NAMALWA (cell line): ENCODE measurements around the gene PARD6G.

ENCODE experiments used
- DNase-seq: peaks from one replicate; pipeline ENCODE4 v3.0.0-alpha.2; 2015; ENCODE audit warnings: low spot score

The PARD6G gene

DNA sequence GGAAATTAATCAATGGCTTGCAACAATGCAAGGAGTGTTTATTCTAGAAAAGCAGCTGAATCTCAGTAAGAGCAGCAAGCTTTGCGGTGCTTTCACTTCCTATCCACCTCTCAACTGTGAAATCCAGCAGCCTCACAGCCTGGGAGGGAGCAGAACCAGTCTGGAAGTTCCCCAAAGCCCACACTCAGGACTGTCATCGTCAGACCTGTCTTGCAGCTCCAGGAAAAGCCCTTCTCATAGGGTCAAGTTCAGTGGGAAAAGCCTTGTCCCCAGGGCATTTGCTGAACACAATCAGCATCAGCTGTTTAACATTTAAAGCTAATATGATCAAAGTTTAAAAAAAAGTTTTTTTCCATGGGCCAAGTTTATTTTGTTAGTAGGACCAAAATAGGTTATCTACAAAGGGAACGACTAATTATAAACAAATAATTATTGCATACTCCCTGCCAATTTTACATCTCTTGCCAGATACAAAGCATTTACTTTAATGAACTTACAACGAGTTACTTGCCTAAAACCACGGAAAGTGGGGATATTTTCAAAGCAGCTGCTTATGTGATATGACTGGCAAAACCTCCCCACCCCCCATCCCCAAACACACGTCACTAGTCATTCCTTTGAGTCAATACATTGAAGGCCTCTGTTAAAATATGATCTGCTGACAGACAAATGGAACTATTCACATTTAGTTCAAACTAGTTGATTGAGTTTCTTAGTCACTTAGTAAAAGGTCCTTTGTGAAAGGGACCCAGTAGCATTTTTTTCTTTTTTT lies 36.8 kb downstream of the PARD6G start:
- peak; percentile 5 for DNase-seq

GRCh38 chr18:80208620-80209019 lies 38.7 kb downstream of the PARD6G start:
- no peak for DNase-seq

- DNase-seq = no peak
These were observed 42.0 kb downstream of the PARD6G start for GRCh38 chr18:80205294-80205693.

DNA sequence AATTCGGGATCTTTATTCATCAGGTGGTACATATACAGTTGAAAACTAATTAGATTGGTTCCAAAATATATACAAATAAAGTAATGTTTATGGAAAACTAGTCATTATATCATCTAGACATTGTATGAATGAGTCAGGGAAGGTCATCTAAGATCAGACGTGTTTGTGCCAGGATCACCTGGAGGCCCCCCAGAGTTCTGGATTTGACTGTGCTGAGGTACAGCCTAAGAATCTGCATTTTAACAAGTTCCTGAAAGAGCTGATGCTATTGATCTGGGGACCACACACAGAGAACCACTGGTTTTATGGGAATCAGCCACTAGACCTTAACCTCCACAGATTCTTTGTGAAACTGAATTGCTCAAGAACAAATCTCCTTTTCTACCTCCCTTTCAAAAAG lies 43.2 kb downstream of the PARD6G start:
- no peak for DNase-seq

- DNase-seq = no peak
These were observed 44.1 kb downstream of the PARD6G start for GRCh38 chr18:80203249-80203648.

DNA sequence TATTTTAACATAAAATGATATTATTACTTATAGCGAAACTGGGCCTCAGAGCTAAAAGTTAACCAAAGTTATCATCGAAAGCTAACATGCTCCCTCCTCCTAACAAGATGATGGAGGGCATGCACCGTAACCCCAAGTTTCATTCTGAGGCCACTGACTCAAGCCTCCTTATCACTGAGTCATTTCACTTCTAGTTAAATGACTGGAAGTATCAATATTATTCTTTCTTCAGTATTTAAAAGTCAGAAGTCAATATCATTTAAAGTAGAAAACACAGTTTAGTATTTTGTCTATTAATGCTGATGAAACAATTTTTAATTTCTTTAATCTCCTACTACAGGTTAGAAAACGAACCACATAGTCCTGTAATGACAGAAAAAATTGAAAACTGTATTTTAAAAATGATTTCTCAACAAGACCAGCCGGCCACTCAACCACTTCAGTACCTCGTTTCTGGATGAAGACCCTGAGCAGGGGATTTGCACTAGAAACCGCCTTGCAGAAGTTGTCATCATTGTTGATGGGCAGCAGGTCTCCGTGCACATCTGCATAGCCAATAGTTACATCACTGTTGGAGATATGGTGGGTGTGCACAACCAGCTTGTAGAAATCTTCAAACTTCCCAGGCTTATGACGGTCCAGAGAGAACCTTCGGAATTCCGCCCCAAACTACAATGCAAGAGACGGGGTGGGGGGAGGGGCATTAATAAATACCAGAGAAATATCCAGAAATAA lies 44.9 kb downstream of the PARD6G start:
- no peak for DNase-seq

DNA sequence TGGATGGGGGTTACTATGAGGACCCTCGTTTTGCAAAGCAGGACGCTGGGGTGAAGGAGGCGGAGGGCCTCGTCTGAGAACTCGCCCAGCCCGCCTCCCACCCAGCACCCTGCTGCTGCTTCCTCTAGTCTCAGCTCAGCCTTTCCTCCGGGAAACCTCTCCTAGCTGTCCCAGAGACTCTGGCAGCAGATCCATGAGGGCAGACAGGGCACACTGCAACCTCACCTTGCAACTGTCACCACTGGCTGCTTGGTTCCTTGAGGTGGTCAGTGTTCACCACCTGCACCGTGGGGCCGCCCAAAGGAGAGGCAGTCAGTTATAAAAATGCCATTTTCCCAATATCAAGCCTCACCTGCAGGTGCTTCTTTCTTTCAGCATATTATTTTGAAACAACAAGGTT lies 45.6 kb downstream of the PARD6G start:
- no peak for DNase-seq

DNA sequence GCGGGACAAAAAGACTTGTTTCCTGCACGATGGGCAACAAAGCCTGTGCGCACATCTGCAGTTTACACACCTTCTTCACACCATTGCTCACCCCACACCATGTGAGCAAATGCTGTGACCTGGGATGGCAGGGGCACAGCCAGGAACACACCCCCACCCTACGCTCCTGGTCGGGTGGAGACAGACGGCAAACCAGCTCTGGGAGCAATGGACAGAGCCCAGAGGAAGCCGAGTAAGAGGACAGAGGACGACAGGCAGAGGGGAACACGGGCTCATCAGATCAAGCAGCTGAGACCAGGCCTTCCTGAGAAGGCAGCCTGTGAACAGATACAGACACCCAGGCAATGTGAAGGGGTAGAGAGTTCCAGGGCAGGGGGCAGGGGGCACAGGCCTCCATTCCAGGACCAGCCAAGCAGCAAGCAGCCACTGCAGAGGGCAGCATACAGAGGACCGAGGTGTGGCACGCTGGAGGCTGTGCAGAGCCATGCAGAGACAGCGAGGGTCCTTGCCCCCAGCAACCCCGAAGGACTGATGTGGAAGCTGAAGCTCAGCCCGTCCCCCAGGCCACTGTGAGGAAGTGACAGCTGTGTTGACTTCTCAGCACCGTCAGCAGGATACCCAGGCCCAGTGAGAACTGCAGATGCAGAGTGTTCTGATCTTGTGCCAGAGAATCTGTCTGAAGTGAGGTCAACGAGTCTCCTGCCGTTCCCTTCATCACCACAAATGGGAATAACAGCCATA lies 46.2 kb downstream of the PARD6G start:
- no peak for DNase-seq

DNA sequence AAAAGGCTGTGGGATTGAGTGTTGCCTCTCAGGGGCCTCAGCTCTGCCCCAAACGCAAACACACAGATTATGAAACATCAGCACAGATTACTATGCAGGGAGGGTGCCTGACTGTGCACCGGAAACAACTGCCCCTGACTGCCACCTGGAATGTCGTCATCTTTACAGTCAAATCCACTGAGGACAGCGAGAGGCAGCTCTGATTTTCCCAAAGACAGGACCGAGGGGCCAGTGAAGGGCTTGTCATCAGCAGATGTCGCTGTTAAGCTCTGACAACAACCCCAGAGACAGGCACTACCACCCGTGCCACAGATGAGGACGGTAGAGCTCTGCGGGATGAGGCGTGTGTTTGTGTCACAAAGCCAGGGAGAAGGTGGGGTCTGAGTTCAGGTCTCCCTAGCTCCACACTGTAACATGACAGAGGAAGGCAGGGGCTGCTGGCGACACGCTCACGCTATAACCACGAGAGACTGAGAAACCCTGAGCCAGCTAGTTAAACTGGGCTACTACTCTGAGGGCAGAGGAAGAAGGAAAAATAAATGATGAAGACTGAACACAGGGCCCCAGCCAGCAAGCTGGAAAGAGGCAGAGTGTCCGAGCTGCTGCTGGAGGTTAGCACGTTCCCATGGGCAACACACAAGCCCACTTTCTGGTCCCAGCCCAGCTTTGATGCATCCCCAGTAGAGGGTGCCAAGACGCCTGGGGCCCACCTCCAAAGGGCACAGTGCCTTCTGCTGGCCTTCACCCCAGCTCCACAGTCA lies 47.0 kb downstream of the PARD6G start:
- no peak for DNase-seq

DNA sequence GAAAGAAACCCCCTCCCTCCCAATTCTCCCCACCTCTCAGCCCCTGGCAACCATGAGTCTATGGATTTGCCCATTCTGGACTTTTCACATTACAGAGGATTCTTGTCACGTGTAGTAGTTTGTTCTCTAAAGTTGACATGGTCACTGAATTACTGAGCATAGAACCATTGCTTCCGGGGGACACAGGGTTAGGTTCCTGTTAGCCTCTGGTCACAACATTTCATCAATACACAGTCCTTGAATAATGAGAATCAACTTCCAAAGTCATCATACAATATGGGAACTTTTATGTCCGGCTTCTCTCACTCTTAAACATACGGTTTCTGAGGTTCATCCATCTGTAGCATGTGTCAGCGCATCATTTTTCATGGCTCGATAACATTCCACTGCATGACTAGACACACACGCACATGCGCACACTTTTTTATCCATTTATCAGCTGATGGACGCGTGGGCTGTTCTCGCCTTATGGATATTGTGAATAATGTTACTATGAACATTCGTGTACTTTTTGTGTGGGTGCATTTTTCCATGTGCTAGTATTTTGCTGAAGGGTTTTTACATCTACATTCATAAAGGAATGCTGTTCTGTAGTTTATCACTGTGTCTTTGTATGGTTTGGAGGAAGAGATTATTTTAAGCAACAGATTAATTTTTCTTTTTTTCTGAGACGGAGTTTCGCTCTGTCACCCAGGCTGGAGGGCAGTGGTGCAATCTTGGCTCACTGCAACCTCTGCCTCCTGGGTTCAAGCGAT lies 48.1 kb downstream of the PARD6G start:
- no peak for DNase-seq

DNA sequence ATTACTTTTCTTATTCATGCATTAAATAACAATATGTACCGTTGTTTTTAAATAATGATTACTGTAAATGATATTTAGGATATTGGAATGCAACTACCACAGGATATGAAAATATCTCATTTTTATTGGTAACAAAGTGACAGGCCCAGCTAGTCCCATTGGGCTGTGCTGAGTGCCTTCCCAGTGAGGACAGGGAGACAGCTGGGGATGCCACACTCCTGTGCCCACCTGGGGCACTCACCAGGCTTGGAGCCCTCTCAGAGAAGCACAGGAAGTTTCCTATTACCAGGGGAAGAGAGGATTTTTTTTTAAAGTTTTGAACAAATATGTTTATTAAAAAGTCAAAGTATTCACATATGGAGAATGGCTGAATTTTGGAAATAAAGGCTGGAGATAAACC lies 48.9 kb downstream of the PARD6G start:
- no peak for DNase-seq

- DNase-seq = no peak
These were observed 49.8 kb downstream of the PARD6G start for GRCh38 chr18:80197528-80197927.

- DNase-seq = no peak
These were observed 50.6 kb downstream of the PARD6G start for GRCh38 chr18:80196528-80197320.

DNA sequence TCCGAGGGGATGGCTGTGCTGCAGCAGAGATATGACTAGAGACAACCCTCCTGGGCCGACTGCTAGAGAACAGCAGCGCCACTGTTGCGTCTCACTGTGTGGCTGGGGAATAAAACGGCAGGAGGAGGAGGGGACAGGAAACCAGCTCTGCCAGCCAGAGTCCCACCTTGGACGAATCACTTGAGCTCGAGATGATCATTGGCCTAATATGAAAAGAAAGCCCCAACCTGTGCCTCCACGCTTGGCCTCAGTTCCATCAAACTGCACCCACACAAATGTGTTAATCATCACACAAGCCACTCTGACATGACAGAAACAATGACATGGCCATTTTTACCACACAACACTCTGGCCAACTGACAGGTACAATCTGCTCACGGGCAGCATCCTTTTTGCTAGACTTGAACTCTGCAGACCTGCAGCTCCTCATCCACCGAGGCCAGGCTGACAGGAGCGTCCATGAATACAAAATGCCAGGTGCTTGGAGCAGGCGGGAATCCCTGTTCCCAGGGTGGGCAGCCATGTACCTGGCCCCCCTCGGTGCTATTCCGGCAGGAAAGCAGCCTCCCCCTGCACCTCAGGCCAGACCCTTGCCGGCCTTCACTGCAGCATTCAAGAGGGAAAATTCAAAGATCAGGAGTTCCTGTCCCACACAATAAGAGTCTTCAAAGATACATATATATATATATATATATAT lies 52.3 kb downstream of the PARD6G start:
- no peak for DNase-seq

- no peak for DNase-seq
These were observed 53.6 kb downstream of the PARD6G start for GRCh38 chr18:80193701-80194100.

DNA sequence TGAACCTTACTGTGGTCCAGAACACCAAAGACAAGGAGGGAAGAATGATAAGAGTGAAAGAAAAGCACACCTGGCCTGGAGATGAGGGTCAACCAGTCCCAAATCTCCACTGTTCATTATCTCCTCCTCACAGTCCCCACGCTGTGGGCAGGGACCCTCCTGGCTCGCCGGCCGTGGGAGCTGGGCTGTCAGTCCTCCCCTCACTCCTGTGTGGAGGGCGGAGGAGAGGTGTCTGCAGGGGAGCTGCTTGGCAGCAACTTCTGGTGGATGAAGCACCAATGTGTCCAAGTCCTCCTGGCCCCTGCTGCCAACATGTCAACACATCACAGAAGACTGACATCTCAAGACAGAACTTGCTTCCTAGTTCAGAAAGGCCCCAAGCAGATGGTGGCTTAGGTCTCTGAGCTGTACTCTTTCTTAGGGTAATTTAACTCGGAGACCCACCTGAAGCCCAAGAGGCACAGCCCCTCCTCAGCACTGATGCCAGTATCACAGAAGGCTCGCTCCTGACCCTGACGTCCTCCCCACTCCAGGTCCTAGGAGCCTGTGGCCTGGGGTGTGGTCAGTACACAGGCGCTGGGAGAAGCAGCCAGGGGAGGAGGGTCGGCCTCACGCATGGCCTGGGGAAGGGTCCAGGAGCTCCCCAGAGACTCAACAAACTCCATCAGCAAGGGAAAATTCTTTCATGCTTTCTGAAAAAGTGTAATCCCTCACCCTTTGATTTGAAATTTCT lies 54.5 kb downstream of the PARD6G start:
- DNase-seq = no peak

DNA sequence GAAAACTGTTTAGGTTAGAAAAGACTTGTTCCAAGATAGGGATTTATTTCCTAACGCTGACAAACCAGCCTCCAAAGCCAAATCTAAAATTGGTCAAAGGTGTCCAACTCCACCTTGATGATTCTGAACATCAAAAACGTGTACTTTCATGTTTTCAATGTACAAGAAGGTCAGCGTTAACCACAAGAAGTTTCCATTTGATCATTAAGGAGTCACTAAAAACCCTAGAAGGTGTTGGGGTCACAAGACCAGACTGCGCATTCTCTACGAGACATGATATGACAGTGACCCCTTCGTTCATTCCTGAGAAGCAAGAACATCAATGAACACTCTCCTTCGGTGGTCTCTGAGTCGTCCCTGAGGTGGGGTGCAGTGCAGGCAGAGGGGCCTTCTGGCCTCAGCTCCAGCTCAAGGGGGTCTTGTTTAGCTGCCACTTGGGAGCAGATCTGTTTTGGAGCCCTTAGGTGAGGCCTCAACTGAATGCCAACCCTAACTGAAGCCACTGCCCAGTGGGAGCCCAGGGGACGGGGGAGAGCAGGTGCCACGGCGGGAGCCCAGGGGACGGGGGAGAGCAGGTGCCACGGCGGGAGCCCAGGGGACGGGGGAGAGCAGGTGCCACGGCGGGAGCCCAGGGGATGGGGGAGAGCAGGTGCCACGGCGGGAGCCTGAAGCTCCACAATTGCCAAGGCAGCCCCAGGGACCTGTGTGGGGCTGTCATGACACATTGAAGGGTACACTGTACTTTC lies 55.2 kb downstream of the PARD6G start:
- no peak for DNase-seq

DNA sequence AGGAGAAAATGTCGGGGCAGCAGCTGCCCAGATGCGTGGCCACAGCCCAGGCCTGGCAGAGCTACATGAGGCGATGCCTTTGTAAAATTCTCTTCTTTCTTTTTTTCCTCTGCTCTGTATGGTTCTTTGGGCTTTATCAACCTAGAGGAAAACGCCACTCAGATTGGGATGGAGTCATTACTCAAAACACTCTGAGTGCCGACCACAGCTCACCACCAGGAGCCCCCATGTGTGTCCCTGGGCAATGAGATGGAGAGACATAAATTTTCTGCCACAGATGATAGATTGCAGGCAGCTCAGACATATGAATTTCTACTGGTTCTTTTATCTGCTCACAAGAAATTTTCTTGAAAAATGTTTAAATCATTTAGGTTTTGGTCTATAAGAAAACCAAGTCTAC lies 56.0 kb downstream of the PARD6G start:
- no peak for DNase-seq

DNA sequence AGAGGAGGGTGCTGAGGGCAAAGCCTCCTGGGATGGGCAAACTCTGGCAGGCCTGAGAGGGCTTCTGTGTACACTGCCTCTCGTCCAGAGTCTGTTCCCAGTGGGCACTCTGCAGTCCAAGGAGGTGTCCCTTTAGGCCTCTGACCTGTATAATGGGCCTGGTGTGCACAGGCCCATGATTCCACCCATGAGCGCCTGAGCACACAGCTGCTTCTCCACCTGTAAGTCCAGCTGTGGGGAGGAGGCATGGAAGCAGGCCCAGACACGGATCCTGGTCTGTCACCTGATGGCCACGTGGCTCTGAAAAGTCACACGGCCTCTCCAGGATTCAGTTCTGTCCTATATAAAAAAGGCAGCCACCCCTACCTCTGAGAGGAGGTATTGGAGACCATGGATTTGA lies 57.0 kb downstream of the PARD6G start:
- no peak for DNase-seq
